Stomach smooth muscle (tissue), 2 donors: ENCODE results near the gene SUPT20H.

Experiments
- H3K27ac ChIP-seq: one replicate; pipeline ENCODE4 v1.7.0; 2013; ENCODE audit warnings: mild to moderate bottlenecking, low read length, inconsistent platforms
- H3K27me3 ChIP-seq, 2 donors: one replicate each; pipeline ENCODE4 v1.7.0; 2013; ENCODE audit warnings: low read length in 2 of 2; ENCODE audit not compliant: insufficient read depth in 2 of 2, control insufficient read depth in 1 of 2
- H3K36me3 ChIP-seq, 2 donors: one replicate each; pipeline ENCODE4 v1.7.0; 2013; ENCODE audit warnings: low read length in 2 of 2; ENCODE audit not compliant: control insufficient read depth in 2 of 2, insufficient read depth in 2 of 2
- H3K4me1 ChIP-seq: one replicate; pipeline ENCODE4 v1.7.0; 2013; ENCODE audit warnings: low read length; ENCODE audit not compliant: control insufficient read depth, insufficient read depth
- H3K4me3 ChIP-seq, 2 donors: one replicate each; pipeline ENCODE4 v1.7.0; 2013; ENCODE audit warnings: low read length in 2 of 2
- H3K9ac ChIP-seq, 2 donors: one replicate each; pipeline ENCODE4 v1.7.0; 2013; ENCODE audit warnings: low read length in 2 of 2, mild to moderate bottlenecking in 1 of 2
- H3K9me3 ChIP-seq, 2 donors: one replicate each; pipeline ENCODE4 v1.7.0; 2013; ENCODE audit warnings: low read length in 2 of 2; ENCODE audit not compliant: control insufficient read depth in 2 of 2
- donor health status: healthy.
- donor health status: Pancreatic carcinoma.

The SUPT20H gene

GRCh38 chr13:37058910-37059847 is at the start of gene SUPT20H:
SUPT20H (minus strand) TSS chr13:37059688; CDS start chr13:37051490, 8,198 bp downstream.
- no peaks in the 10 kb centered on the region for H3K27me3 ChIP-seq
- H3K4me1 ChIP-seq = no peaks in the 10 kb centered on the region
- H3K9ac ChIP-seq = peak within 1 kb of the TSS; percentile 85 to 92
- no peaks in the 10 kb centered on the region for H3K9me3 ChIP-seq
- H3K4me3 ChIP-seq = peak within 1 kb of the TSS; percentile 59 to 92
- H3K36me3 ChIP-seq = peaks cover 0 to 2% of the 10 kb centered on the region in 2 donors
- peak within 1 kb of the TSS; percentile 79 for H3K27ac ChIP-seq

GRCh38 chr13:37109051-37109678 is 49.7 kb upstream of the SUPT20H start:
- Histone ChIP-seq H3K36me3 (no peaks in the 10 kb centered on the region), H3K9ac (no peak overlapping the region), H3K9me3 (no peaks in the 10 kb centered on the region), H3K27me3 (no peaks in the 10 kb centered on the region), H3K27ac (no peak overlapping the region), H3K4me3 (no peak overlapping the region), H3K4me1 (no peaks in the 10 kb centered on the region)

GRCh38 chr13:37107868-37108267 is 48.4 kb upstream of the SUPT20H start:
- no peak overlapping the region for H3K9ac ChIP-seq
- H3K4me3 ChIP-seq = no peak overlapping the region
- no peaks in the 10 kb centered on the region for H3K4me1 ChIP-seq
- no peaks in the 10 kb centered on the region for H3K9me3 ChIP-seq
- H3K27ac ChIP-seq = no peak overlapping the region
- H3K36me3 ChIP-seq = no peaks in the 10 kb centered on the region
- no peaks in the 10 kb centered on the region for H3K27me3 ChIP-seq

GRCh38 chr13:37107456-37107855 is 48.0 kb upstream of the SUPT20H start:
- no peak overlapping the region for H3K9ac ChIP-seq
- H3K4me1 ChIP-seq = no peaks in the 10 kb centered on the region
- H3K27me3 ChIP-seq = no peaks in the 10 kb centered on the region
- H3K27ac ChIP-seq = no peak overlapping the region
- no peak overlapping the region for H3K4me3 ChIP-seq
- H3K36me3 ChIP-seq = no peaks in the 10 kb centered on the region
- no peaks in the 10 kb centered on the region for H3K9me3 ChIP-seq

GRCh38 chr13:37106642-37107041 is 47.2 kb upstream of the SUPT20H start:
- Histone ChIP-seq H3K27ac (no peak overlapping the region), H3K36me3 (no peaks in the 10 kb centered on the region), H3K9me3 (no peaks in the 10 kb centered on the region), H3K27me3 (no peaks in the 10 kb centered on the region), H3K4me1 (no peaks in the 10 kb centered on the region), H3K9ac (no peak overlapping the region), H3K4me3 (no peak overlapping the region)

GRCh38 chr13:37105251-37105714 is 45.8 kb upstream of the SUPT20H start, which contains the start of gene CSNK1A1L:
CSNK1A1L (minus strand) TSS chr13:37105664; CDS start chr13:37105256, 408 bp downstream.
- Histone ChIP-seq H3K4me3 (no peak within 1 kb of the TSS), H3K27me3 (no peaks in the 10 kb centered on the region), H3K4me1 (no peaks in the 10 kb centered on the region), H3K9ac (no peak within 1 kb of the TSS), H3K36me3 (no peaks in the 10 kb centered on the region), H3K9me3 (no peaks in the 10 kb centered on the region), H3K27ac (no peak within 1 kb of the TSS)

- no peak overlapping the region for H3K27ac ChIP-seq
- no peaks in the 10 kb centered on the region for H3K36me3 ChIP-seq
- no peak overlapping the region for H3K4me3 ChIP-seq
- H3K9me3 ChIP-seq = no peaks in the 10 kb centered on the region
- no peaks in the 10 kb centered on the region for H3K4me1 ChIP-seq
- H3K9ac ChIP-seq = no peak overlapping the region
- H3K27me3 ChIP-seq = no peaks in the 10 kb centered on the region
Observed at GRCh38 chr13:37102896-37103295, 43.4 kb upstream of the SUPT20H start.

- Histone ChIP-seq H3K9me3 (no peaks in the 10 kb centered on the region), H3K4me1 (no peaks in the 10 kb centered on the region), H3K9ac (no peak overlapping the region), H3K27me3 (no peaks in the 10 kb centered on the region), H3K36me3 (no peaks in the 10 kb centered on the region), H3K27ac (no peak overlapping the region), H3K4me3 (no peak overlapping the region)
Observed at GRCh38 chr13:37101201-37101600, 41.7 kb upstream of the SUPT20H start.

GRCh38 chr13:37100731-37101130 is 41.2 kb upstream of the SUPT20H start:
- Histone ChIP-seq H3K9me3 (no peaks in the 10 kb centered on the region), H3K4me1 (no peaks in the 10 kb centered on the region), H3K4me3 (no peak overlapping the region), H3K36me3 (no peaks in the 10 kb centered on the region), H3K9ac (no peak overlapping the region), H3K27ac (no peak overlapping the region), H3K27me3 (no peaks in the 10 kb centered on the region)

GRCh38 chr13:37097076-37097475 is 37.6 kb upstream of the SUPT20H start:
- no peaks in the 10 kb centered on the region for H3K9me3 ChIP-seq
- H3K4me1 ChIP-seq = no peaks in the 10 kb centered on the region
- H3K36me3 ChIP-seq = no peaks in the 10 kb centered on the region
- no peak overlapping the region for H3K4me3 ChIP-seq
- H3K27ac ChIP-seq = no peak overlapping the region
- no peak overlapping the region for H3K9ac ChIP-seq
- no peaks in the 10 kb centered on the region for H3K27me3 ChIP-seq
